GM19238 (cell line): Measurements from ENCODE around the gene MYLK3.

Source experiments
- DNase-seq: peaks from one replicate; pipeline ENCODE4 v3.0.0; 2011; ENCODE audit warnings: low spot score; ENCODE audit not compliant: insufficient read length

The MYLK3 gene

GRCh38 chr16:46728806-46729205 is 19.3 kb downstream of the MYLK3 start:
- DNase-seq: no peak

GRCh38 chr16:46727630-46728029 is 20.5 kb downstream of the MYLK3 start:
- DNase-seq: no peak

DNA sequence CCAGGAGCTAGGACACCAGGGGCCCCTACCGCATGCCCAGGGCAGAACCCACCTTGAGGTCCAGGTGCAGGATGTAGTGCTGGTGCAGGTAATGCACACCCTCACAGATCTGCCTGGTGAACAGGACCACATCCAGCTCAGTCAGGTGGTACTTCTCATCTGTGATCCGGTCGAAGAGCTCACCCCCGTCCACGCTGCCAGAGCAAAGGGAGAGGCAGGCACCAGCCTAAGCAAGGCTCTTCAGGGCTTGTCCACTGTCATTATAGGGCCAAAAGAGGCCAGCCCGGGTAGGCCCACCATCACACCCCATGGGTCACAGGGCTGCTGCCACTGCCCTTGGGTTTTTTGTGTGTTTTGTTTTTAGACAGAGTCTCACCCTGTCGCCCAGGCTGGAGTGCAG is 21.0 kb downstream of the MYLK3 start:
- DNase-seq: no peak

DNA sequence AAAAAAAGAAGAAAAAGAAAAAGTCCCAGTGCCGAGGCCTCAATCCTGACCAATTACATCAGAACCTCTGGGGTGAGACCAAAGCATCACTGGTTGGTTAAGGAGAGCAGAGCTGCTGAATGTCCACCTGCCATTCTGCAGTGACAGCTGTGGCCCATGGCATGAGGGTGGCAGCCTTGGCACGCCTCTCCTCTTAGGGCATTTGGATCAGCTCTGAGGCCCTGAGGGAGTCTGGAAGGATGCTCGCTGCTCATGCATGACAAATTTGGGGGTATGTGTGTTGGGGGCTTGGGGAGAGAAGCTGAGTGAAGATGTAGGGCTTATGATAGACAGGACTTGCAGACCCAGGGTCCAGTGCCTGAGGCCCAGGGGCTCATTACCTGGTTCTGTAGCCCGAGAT is 26.3 kb downstream of the MYLK3 start:
- no peak for DNase-seq

DNA sequence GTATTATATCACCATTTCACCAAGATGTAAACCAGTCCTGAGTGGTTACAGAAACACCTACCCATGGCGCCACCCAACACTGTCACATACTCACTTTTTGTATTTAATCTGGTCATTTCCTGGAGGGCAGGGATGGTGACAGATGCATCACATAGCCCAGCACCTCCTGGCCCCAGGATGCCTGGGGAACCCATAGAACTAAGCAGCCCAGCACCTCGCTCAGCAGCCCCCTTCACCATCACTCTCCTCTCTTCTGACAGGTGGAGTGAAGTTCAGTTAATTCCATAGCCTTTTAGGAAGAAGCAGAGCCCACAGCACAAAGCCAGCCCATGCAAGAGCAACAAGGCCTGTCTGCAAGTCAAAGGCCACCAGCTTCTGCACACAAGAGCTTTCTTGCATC is 27.5 kb downstream of the MYLK3 start:
- DNase-seq: no peak

- no peak for DNase-seq
Measured at GRCh38 chr16:46719528-46719927, 28.6 kb downstream of the MYLK3 start.

DNA sequence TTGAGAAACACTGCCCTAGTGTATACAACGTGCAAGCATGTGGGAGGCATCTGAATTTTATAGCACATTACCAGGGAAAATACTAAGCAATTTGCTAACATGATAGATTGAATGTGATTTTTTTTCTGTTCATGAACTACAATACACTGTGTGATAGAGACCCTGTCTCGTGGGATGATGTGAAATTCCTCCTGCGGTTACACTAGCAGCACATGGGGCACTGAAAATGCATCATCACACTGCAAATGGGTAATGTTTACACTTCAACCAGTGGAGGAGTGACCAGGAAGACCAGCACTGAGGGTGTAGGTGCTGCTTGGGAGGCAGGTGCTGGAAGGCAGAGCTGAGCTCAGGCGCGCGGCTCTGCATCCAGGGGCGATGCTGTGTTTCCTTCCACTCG is 29.9 kb downstream of the MYLK3 start:
- no peak for DNase-seq

- DNase-seq: no peak
Measured at GRCh38 chr16:46717692-46718091, 30.5 kb downstream of the MYLK3 start.

GRCh38 chr16:46715769-46716305 is 32.3 kb downstream of the MYLK3 start:
- no peak for DNase-seq

DNA sequence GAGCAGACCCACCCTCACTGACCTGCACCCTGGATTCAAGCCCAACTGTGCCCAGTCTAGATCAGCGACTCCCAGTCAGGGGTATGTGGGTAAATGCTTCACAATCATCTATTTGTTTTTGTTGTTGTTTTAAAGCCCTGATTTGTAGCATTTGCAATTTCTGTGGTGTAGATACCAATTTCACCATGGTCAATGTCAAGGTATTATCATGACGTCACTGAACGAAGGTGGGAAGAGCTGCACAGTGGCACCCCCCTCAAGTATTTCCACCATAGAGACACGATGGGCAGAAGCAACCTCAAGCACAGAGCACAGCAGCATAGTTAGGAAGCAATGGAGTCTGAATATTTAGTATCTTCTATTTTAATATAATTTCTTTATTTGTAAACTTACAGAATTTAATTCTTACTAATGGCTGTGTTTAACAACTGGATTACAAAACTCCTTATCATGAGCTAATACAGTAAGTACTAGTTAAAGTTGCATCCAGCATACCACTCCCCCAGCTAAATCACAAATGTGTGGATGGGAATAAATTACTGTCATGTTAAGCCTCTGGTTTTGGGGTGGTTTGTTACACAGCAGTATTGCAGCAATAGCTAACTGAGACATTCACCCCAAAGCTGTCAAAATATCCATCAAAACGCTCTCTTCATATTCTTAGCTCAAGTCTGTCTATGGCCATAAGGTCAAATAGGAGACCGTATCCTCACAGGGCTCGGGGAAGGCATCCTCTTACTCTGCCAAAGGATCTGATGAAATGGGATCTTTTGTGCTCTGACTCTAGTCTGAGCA is 33.1 kb downstream of the MYLK3 start:
- DNase-seq: no peak

DNA sequence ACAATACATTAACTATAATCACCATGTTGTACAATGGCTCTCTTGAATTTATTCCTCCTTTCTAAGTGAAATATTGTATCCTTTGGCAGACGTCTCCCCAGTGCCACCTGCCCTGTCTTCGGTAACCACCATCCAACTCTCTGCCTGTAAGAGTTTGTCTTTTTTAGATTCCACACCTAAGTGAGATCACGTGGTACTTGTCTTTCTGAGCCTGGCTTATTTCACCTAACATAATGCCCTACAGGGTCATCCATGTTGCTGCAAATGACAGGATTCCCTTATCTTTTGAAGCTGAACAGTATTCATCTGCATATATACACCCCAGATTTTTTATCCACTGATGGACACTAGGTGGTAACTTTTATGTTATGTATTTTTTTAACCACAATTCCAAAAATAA is 34.5 kb downstream of the MYLK3 start:
- DNase-seq: no peak

DNA sequence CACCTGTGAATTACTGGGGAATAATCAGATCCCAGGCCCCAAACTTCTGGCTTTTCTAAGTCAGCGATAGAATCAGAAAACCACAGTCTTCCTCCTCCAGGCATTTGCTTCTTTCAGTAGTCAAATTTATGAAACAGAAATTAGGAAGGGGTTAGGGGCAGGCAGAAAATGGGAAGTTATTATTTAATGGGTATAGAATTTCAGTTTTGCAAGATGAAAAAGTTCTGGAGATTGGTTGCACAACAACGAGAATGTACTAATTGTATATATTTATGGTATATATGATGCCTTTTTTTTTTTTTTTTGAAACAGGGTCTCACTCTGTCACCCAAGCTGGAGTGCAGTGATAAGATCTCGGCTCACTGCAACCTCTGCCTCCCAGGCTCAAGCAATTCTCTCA is 35.2 kb downstream of the MYLK3 start:
- no peak for DNase-seq

- DNase-seq: no peak
Measured at GRCh38 chr16:46711106-46712058, 36.8 kb downstream of the MYLK3 start.

DNA sequence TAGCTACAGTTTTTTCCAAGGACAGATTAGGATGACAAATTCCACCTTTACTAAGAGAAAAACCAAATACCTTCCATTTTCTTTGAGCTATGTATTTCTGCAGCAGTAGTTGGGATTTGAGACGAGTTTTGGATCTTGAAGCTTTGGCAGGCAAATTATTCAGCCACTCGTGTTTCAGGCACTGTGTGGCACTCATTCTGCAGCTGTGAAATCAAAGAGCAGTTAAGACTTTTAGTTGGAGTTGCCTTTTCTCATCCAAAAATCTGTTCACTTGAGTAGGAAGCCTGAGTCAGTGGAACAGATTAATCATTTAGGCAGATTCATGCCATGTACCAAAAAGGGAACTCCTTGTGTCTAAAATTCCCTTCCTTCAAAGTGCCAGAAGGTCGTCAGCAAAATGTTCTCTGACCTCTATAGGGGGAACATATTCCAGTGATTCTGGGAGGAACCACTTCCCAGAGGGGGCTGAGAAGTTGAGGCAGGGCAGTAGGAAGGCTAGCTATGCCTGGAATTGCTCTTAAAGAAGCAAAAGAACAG is 38.6 kb downstream of the MYLK3 start:
- no peak for DNase-seq

DNA sequence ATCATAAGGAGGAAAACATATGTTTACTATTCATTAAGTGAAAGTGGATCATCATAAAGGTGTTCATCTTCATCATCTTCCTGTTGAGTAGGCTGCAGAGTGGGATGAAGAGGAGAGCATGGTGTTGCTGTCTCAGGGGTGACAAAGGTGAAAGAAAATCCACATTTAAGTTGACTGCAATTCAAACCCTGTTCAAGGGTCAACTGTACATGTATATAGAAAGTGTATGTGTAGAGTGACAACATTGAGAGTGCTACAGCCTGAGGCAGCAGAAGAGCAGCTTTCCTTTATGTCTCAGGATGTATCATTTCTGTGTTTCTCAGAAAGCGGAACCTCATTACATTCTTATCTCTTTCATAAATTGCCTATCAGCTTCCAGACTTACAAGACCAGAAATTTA is 41.5 kb downstream of the MYLK3 start:
- no peak for DNase-seq

DNA sequence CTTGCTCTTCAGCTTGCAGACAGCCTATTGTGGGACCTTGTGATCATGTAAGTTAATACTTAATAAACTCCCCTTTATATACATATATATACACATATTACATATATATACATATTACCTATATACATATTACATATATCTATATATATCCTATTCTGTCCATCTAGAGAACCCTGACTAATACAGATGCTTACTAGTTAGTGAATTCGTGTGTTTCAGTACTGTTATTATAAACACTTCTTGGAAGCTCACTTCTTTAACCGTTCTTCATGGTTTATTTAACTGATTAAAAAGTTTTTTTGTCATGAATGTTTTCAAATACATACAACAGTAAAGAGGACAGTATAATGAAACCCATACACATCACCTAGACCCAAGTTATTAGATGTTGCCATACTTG is 46.1 kb downstream of the MYLK3 start:
- DNase-seq: no peak

DNA sequence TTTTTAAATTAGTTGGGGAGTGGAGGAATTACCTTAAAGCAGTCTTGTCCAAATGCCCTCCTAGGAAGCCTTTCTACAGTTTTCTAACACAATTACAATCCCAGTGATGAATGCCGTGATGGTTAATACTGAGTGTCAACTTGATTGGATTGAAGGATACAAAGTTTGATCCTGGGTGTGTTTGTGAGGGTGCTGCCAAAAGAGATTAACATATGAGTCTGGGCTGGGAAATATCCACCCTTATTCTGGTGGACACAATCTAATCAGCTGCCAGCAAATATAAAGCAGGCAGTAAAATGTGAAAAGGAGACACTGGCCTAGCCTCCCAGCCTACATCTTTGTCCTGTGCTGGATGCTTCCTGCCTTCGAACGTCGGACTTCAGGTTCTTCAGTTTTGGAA is 46.5 kb downstream of the MYLK3 start:
- DNase-seq: no peak

- DNase-seq: no peak
Measured at GRCh38 chr16:46700048-46700447, 48.1 kb downstream of the MYLK3 start.

DNA sequence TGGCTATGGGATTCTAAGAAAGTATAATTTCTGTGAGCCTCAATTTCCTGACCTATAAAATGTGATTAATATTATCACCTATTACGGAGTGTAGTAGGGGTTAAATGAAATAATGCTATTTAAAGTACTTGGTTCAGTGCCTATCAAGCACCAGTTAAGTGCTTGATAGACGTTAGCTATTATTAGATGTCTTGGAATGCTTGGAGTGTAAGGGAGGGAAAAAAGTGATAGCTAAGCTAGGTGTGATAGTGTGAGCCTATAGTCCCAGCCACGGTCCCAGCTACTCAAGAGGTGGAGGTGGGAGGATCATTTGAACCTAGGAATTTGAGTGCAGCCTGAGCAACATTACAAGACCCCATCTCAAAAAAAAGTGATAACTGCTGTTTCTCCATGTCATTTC is 51.2 kb downstream of the MYLK3 start:
- DNase-seq: no peak

- DNase-seq: no peak
Measured at GRCh38 chr16:46695937-46696336, 52.2 kb downstream of the MYLK3 start.

DNA sequence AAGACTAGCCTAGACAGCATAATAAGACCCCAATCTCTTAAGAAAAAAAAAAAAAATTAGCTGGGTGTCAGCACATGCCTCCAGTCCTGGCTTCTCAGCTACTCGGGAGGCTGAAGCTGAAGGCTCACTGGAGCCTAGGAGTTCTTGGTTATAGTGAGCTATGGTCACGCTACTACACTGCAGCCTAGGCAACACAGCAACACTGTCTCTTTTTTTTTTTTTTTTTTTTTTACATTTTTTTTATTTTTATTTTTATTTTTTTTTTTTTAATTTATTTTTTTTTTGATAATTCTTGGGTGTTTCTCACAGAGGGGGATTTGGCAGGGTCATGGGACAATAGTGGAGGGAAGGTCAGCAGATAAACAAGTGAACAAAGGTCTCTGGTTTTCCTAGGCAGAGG is 54.5 kb downstream of the MYLK3 start:
- no peak for DNase-seq

DNA sequence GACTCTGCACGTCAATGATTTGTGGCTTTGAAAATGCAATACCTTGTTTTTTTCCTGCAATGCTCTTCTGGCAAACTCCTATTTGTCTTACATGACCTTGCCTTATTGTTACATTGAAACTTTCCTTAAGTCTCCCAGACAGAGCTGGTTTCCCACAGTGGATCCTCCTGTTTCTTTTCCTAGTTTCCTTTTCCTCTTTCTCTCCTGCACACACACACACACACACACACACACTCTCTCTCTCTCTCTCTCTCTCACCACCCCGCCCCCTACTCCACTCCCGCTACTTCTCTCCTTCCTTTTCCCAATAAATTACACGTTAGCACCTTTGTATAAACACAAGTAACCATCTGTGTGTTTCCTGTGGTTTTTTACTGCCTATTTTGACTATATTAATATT is 56.4 kb downstream of the MYLK3 start:
- no peak for DNase-seq
